ENCODE data around the gene EPYC. TPM values are rescaled to one million over a fixed set of nuclear protein-coding genes. Genes with fewer than 3 reads are reported as not detected.

The EPYC gene, protein sequence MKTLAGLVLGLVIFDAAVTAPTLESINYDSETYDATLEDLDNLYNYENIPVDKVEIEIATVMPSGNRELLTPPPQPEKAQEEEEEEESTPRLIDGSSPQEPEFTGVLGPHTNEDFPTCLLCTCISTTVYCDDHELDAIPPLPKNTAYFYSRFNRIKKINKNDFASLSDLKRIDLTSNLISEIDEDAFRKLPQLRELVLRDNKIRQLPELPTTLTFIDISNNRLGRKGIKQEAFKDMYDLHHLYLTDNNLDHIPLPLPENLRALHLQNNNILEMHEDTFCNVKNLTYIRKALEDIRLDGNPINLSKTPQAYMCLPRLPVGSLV
- polyA plus RNA-seq (2011; rRNA removed): 0.11 TPM in 1 of 2 replicates, not detected in the other
- polyA minus RNA-seq (2011; rRNA and poly(A)+ RNA removed): not detected in 2 replicates

GRCh38 chr12:91004872-91005271 lies at the start of gene EPYC:
EPYC (minus strand) TSS chr12:91004972; CDS start chr12:91002565, 2,407 bp downstream.
- CTCF ChIA-PET: interaction anchor here (0.6 kb wide), 1 partner anchor 357 kb away, joined by 3 read pairs; no protein-coding TSS in a partner anchor
- H3K27ac ChIP-seq (ENCODE audit: low read depth, low read length): no peak within 1 kb of the TSS
- no peaks in the 10 kb centered on the region for H3K9me3 ChIP-seq (ENCODE audit: control insufficient read depth, insufficient read depth, low read length)
- no peak for DNase-seq (ENCODE audit: low read depth, low spot score)
- no peaks in the 10 kb centered on the region for H3K27me3 ChIP-seq (ENCODE audit: control insufficient read depth, insufficient read depth, low read length)
- no peak for TF ChIP-seq CTCF (IDR thresholded peaks at IDR 0.05; ENCODE audit: low read depth, low read length)
- POLR2A ChIA-PET: no interaction called here
- H3K4me3 ChIP-seq (ENCODE audit: low read depth, low read length): no peak within 1 kb of the TSS

DNA sequence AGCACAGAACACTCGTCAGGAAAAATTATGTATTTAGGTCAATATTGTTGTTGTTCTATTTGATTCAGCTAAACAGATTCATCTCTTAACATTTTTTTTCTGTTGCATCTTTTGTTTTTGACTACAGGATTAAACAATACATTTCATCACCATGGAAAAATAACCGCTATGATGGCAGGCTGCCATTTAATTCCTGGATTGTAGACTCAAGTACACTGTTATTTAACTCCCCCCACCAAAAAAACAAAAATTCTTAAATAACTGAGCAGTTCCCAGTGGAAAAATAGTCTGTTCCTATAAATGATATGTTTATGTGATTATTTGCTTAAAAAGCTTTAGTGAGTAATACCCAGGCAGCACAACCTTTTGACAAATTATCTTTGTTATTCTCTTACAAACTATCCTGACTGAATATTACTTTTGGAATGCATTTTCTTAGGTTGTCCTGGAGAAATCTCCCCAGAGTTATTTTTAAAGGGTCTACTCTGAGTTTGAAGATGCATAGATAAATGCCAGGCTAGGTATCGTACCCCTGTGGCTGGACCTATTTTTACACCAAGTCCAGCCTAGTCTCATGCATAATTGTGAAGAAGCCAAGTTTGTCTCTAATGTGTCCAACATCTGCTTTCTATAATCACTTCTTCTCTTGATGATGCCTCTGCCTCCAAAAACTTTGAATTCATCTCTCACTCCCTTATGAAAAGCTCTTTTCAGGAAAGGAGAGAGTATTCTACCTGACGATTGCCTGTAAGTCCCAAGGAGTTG lies 49.4 kb upstream of the EPYC start:
- CTCF ChIA-PET: no interaction called here
- DNase-seq (ENCODE audit: low read depth, low spot score): no peak
- Histone ChIP-seq H3K27ac (ENCODE audit: low read depth, low read length) (no peak overlapping the region), H3K4me3 (ENCODE audit: low read depth, low read length) (no peak overlapping the region), H3K9me3 (ENCODE audit: control insufficient read depth, insufficient read depth, low read length) (no peaks in the 10 kb centered on the region), H3K27me3 (ENCODE audit: control insufficient read depth, insufficient read depth, low read length) (no peaks in the 10 kb centered on the region)
- POLR2A ChIA-PET: interaction anchor here (0.6 kb wide), 1 partner anchor 1345 kb away, joined by 3 read pairs; no protein-coding TSS in a partner anchor
- TF ChIP-seq CTCF (IDR thresholded peaks at IDR 0.05; ENCODE audit: low read depth, low read length): no peak

DNA sequence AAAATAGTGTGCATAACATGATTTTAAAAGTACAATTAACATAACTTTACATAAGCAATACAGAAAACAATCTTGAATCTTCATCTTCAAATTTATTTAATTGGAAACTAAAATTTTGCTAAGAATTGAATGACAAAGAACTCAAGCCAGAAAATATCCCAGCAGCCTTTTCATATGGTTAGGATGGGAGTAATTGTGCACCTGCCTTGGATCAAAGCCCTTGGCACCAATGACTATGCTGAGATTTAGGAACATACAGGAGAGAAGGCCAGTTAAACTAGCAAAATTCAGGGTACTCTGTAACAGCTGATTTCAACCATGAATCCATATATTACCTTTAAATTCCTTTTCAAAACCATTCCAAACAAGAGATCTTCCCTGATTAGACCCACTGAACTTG lies 47.3 kb upstream of the EPYC start:
- DNase-seq (ENCODE audit: low read depth, low spot score): no peak
- H3K9me3 ChIP-seq (ENCODE audit: control insufficient read depth, insufficient read depth, low read length): no peaks in the 10 kb centered on the region
- no peak for TF ChIP-seq CTCF (IDR thresholded peaks at IDR 0.05; ENCODE audit: low read depth, low read length)
- H3K27me3 ChIP-seq (ENCODE audit: control insufficient read depth, insufficient read depth, low read length): no peaks in the 10 kb centered on the region
- H3K27ac ChIP-seq (ENCODE audit: low read depth, low read length): no peak overlapping the region
- no peak overlapping the region for H3K4me3 ChIP-seq (ENCODE audit: low read depth, low read length)
- ChIA-PET POLR2A (no interaction called here), CTCF (no interaction called here)

- ChIA-PET POLR2A (no interaction called here), CTCF (no interaction called here)
- H3K27me3 ChIP-seq (ENCODE audit: control insufficient read depth, insufficient read depth, low read length): no peaks in the 10 kb centered on the region
- no peak overlapping the region for H3K27ac ChIP-seq (ENCODE audit: low read depth, low read length)
- no peak for DNase-seq (ENCODE audit: low read depth, low spot score)
- no peak for TF ChIP-seq CTCF (IDR thresholded peaks at IDR 0.05; ENCODE audit: low read depth, low read length)
- no peaks in the 10 kb centered on the region for H3K9me3 ChIP-seq (ENCODE audit: control insufficient read depth, insufficient read depth, low read length)
- H3K4me3 ChIP-seq (ENCODE audit: low read depth, low read length): no peak overlapping the region
Observed at GRCh38 chr12:91044586-91044985, 39.8 kb upstream of the EPYC start.

GRCh38 chr12:91043408-91043807 lies 38.6 kb upstream of the EPYC start:
- no peaks in the 10 kb centered on the region for H3K27me3 ChIP-seq (ENCODE audit: control insufficient read depth, insufficient read depth, low read length)
- CTCF ChIA-PET: no interaction called here
- H3K27ac ChIP-seq (ENCODE audit: low read depth, low read length): no peak overlapping the region
- DNase-seq (ENCODE audit: low read depth, low spot score): no peak
- POLR2A ChIA-PET: no interaction called here
- TF ChIP-seq CTCF (IDR thresholded peaks at IDR 0.05; ENCODE audit: low read depth, low read length): no peak
- H3K4me3 ChIP-seq (ENCODE audit: low read depth, low read length): no peak overlapping the region
- no peaks in the 10 kb centered on the region for H3K9me3 ChIP-seq (ENCODE audit: control insufficient read depth, insufficient read depth, low read length)
